CD14-positive monocyte (primary cell): Measurements from ENCODE around the gene CADM2. TPM values are rescaled to one million over a fixed set of nuclear protein-coding genes. Genes with fewer than 3 reads are reported as not detected.

Experiments
- DNase-seq, 3 donors: peaks; one replicate each; pipeline ENCODE4 v3.0.0-alpha.2; 2011 to 2022
- H2AFZ ChIP-seq: 2 replicates; pipeline ENCODE4 v1.6.0; 2012; ENCODE audit warnings: mild to moderate bottlenecking, low read depth, low read length, inconsistent platforms; ENCODE audit not compliant: insufficient read depth, poor library complexity, severe bottlenecking
- H3K27ac ChIP-seq, 2 donors: 1 replicate in 1 of 2; 2 replicates in 1 of 2; pipeline ENCODE4 v1.5.1; 2012 to 2013; ENCODE audit warnings: low read length in 2 of 2, control low read depth in 1 of 2, inconsistent platforms in 1 of 2, low read depth in 1 of 2, mild to moderate bottlenecking in 1 of 2
- H3K27me3 ChIP-seq, 2 donors: one replicate each; pipeline versions ENCODE4 v1.6.0 to v1.6.1; 2011 to 2013; ENCODE audit warnings: low read length in 2 of 2; ENCODE audit not compliant: control insufficient read depth in 2 of 2, insufficient read depth in 2 of 2
- H3K36me3 ChIP-seq, 2 donors: replicated peaks in 1 of 2; 1 replicate in 1 of 2; 2 replicates in 1 of 2; pipeline versions ENCODE4 v1.5.1 to v1.6.1; 2012 to 2013; ENCODE audit warnings: low read length in 2 of 2, control low read depth in 1 of 2, inconsistent platforms in 1 of 2, mild to moderate bottlenecking in 1 of 2; ENCODE audit not compliant: insufficient read depth in 2 of 2, control insufficient read depth in 1 of 2
- H3K4me1 ChIP-seq, 2 donors: 1 replicate in 1 of 2; 2 replicates in 1 of 2; pipeline versions ENCODE4 v1.5.1 to v1.6.1; 2012 to 2013; ENCODE audit warnings: low read length in 2 of 2, control low read depth in 1 of 2, inconsistent platforms in 1 of 2, mild to moderate bottlenecking in 1 of 2, moderate library complexity in 1 of 2; ENCODE audit not compliant: insufficient read depth in 2 of 2, control insufficient read depth in 1 of 2
- H3K4me2 ChIP-seq: replicated peaks from 2 replicates; pipeline ENCODE3; 2012; ENCODE audit warnings: low read length, moderate library complexity, mild to moderate bottlenecking; ENCODE audit not compliant: poor library complexity, severe bottlenecking; ENCODE audit errors: extremely low read depth
- H3K4me3 ChIP-seq, 3 experiments: fragments of 200-600 bp in 1 of 3; sonication (generic) in 1 of 3; replicated peaks in 1 of 3; 1 replicate in 2 of 3; 2 replicates in 1 of 3; pipeline ENCODE4 v1.5.1; 2011 to 2013; ENCODE audit warnings: low read length in 3 of 3, mild to moderate bottlenecking in 3 of 3, control low read depth in 2 of 3, low read depth in 2 of 3, inconsistent platforms in 1 of 3, moderate library complexity in 1 of 3
- H3K79me2 ChIP-seq: 2 replicates; pipeline ENCODE4 v1.6.0; 2012; ENCODE audit warnings: mild to moderate bottlenecking, control low read depth, inconsistent platforms, low read length, moderate library complexity; ENCODE audit not compliant: insufficient read depth
- H3K9ac ChIP-seq: 2 replicates; pipeline ENCODE4 v1.6.0; 2017; ENCODE audit warnings: low read length, mild to moderate bottlenecking; ENCODE audit not compliant: insufficient read depth, poor library complexity, severe bottlenecking
- H3K9me3 ChIP-seq, 2 donors: replicated peaks in 1 of 2; 1 replicate in 1 of 2; 2 replicates in 1 of 2; pipeline versions ENCODE4 v1.5.1 to v1.6.1; 2012 to 2013; ENCODE audit warnings: low read length in 2 of 2, control low read depth in 1 of 2; ENCODE audit not compliant: control insufficient read depth in 1 of 2, insufficient read depth in 1 of 2
- H4K20me1 ChIP-seq: 2 replicates; pipeline ENCODE4 v1.6.0; 2012; ENCODE audit warnings: mild to moderate bottlenecking, low read length, control low read depth, moderate library complexity; ENCODE audit not compliant: insufficient read depth
- H3K27ac Mint-ChIP-seq, 7 donors: one replicate each; pipeline ENCODE4 v1.8.0; 2020; ENCODE audit warnings: mild to moderate bottlenecking in 7 of 7, mixed read lengths in 7 of 7, moderate library complexity in 6 of 7, inconsistent platforms in 2 of 7
- H3K27me3 Mint-ChIP-seq, 3 donors: one replicate each; pipeline ENCODE4 v1.8.0; 2021 to 2022; ENCODE audit warnings: low read depth in 3 of 3, mild to moderate bottlenecking in 3 of 3, mixed read lengths in 3 of 3, moderate library complexity in 3 of 3, inconsistent platforms in 1 of 3
- H3K36me3 Mint-ChIP-seq, 2 donors: one replicate each; pipeline ENCODE4 v1.8.0; 2020; ENCODE audit warnings: mixed read lengths in 2 of 2, inconsistent platforms in 1 of 2, mild to moderate bottlenecking in 1 of 2
- H3K4me1 Mint-ChIP-seq: one replicate; pipeline ENCODE4 v1.8.0; 2020; ENCODE audit warnings: mild to moderate bottlenecking, mixed read lengths
- H3K4me3 Mint-ChIP-seq, 2 donors: one replicate each; pipeline ENCODE4 v1.8.0; 2020; ENCODE audit warnings: mild to moderate bottlenecking in 2 of 2, mixed read lengths in 2 of 2, moderate library complexity in 1 of 2
- H3K9me3 Mint-ChIP-seq, 7 donors: one replicate each; pipeline ENCODE4 v1.8.0; 2020 to 2022; ENCODE audit warnings: mixed read lengths in 7 of 7, mild to moderate bottlenecking in 6 of 7, moderate library complexity in 6 of 7, inconsistent platforms in 2 of 7
- CTCF ChIP-seq: fragments of 200-600 bp; IDR thresholded peaks from one replicate; pipeline ENCODE4 v1.8.0; 2022; ENCODE audit warnings: antibody characterized with exemption, mild to moderate bottlenecking
- WGBS: methylation state at CpG from one replicate; pipeline ENCODE4 v1.1.5; 2013; ENCODE audit warnings: missing lambda C conversion rate; ENCODE audit not compliant: insufficient coverage; 5-methylcytosine and 5-hydroxymethylcytosine counted together
- intact Hi-C, 2 donors: fragments of 100-400 bp; cut with micrococcal nuclease; formaldehyde crosslinking; loops; one replicate each; pipeline versions ENCODE4 v1.15.0 to v1.15.1; 2023
- polyA plus RNA-seq, 3 donors: library from polyadenylated mRNA; depleted of rRNA in 1 of 3; unstranded in 2 of 3; stranded (reverse) in 1 of 3; fragments of 300-500 nt in 2 of 3; fragments of >200 nt in 1 of 3; fragmentation: Illumina TruSeq in 2 of 3; gene quantifications; 1 replicate in 2 of 3; 2 replicates in 1 of 3; pipeline ENCODE4 v1.2.3, GENCODE V29; 2012 to 2021

The CADM2 gene
- polyA plus RNA-seq, 3 donors = not detected

GRCh38 chr3:85627932-85628331, 669.1 kb downstream of the CADM2 start:
- Histone ChIP-seq H3K79me2 (no peaks in the 10 kb centered on the region), H4K20me1 (no peaks in the 10 kb centered on the region), H3K9me3 (no peaks in the 10 kb centered on the region), H3K27ac (no peak overlapping the region), H2AFZ (no peak overlapping the region), H3K4me2 (no peak overlapping the region), H3K36me3 (no peaks in the 10 kb centered on the region), H3K27me3 (no peaks in the 10 kb centered on the region), H3K9ac (no peak overlapping the region), H3K4me1 (no peaks in the 10 kb centered on the region), H3K4me3 (no peak overlapping the region)
- H3K4me3 Mint-ChIP-seq = no peak overlapping the region
- no CpG with 5 or more reads among the region's 5 CpGs for WGBS
- no peak for DNase-seq
- peaks cover 0 to 3% (median 0%) of the 10 kb centered on the region in 7 donors for H3K9me3 Mint-ChIP-seq
- intact Hi-C loops = no loop called here
- no peaks in the 10 kb centered on the region for H3K36me3 Mint-ChIP-seq
- no peak for TF ChIP-seq CTCF
- H3K4me1 Mint-ChIP-seq = no peaks in the 10 kb centered on the region
- no peaks in the 10 kb centered on the region for H3K27me3 Mint-ChIP-seq
- no peak overlapping the region for H3K27ac Mint-ChIP-seq

- no peaks in the 10 kb centered on the region for H3K27me3 ChIP-seq
- no peaks in the 10 kb centered on the region for H3K9me3 ChIP-seq
- H2AFZ ChIP-seq = no peak overlapping the region
- H3K4me2 ChIP-seq = no peak overlapping the region
- Mint-ChIP-seq H3K27ac (no peak overlapping the region), H3K9me3 (peaks cover 0 to 3% (median 0%) of the 10 kb centered on the region in 7 donors), H3K36me3 (no peaks in the 10 kb centered on the region), H3K27me3 (no peaks in the 10 kb centered on the region), H3K4me1 (no peaks in the 10 kb centered on the region), H3K4me3 (no peak overlapping the region)
- DNase-seq = no peak
- intact Hi-C loops = no loop called here
- H3K27ac ChIP-seq = no peak overlapping the region
- no peaks in the 10 kb centered on the region for H3K79me2 ChIP-seq
- H3K9ac ChIP-seq = no peak overlapping the region
- H3K4me3 ChIP-seq = no peak overlapping the region
- H4K20me1 ChIP-seq = no peaks in the 10 kb centered on the region
- no peak for TF ChIP-seq CTCF
- no peaks in the 10 kb centered on the region for H3K36me3 ChIP-seq
- no peaks in the 10 kb centered on the region for H3K4me1 ChIP-seq
- WGBS = 100% methylated on average over 1 of the region's 1 CpG
Observed at GRCh38 chr3:85631070-85631469, 672.3 kb downstream of the CADM2 start.
